Colonic mucosa (tissue), 4 donors: Measurements from ENCODE around the gene GFI1. TPM values are rescaled to one million over a fixed set of nuclear protein-coding genes. Genes with fewer than 3 reads are reported as not detected.
A peak's percentile ranks its signal among the peaks of the same experiment; 100 is the strongest.

Experiments
- DNase-seq: peaks from one replicate; pipeline ENCODE4 v3.0.0-alpha.2; 2020
- H3K27ac ChIP-seq: fragments of 200-600 bp; one replicate; pipeline ENCODE4 v1.8.0; 2021
- H3K27me3 ChIP-seq: fragments of 200-600 bp; one replicate; pipeline ENCODE4 v1.8.0; 2021
- H3K36me3 ChIP-seq: fragments of 200-600 bp; one replicate; pipeline ENCODE4 v1.8.0; 2021
- H3K4me1 ChIP-seq: fragments of 200-600 bp; one replicate; pipeline ENCODE4 v1.8.0; 2021; ENCODE audit warnings: mild to moderate bottlenecking
- H3K4me3 ChIP-seq: fragments of 200-600 bp; one replicate; pipeline ENCODE4 v1.8.0; 2021
- H3K9ac ChIP-seq, 2 donors: one replicate each; pipeline ENCODE4 v1.7.0; 2013; ENCODE audit warnings: control low read depth in 2 of 2, low read depth in 2 of 2, low read length in 2 of 2
- H3K9me3 ChIP-seq: fragments of 200-600 bp; one replicate; pipeline ENCODE4 v1.8.0; 2021
- CTCF ChIP-seq: fragments of 200-600 bp; IDR thresholded peaks from one replicate; pipeline ENCODE4 v1.8.0; 2022; ENCODE audit warnings: antibody characterized with exemption, mild to moderate bottlenecking
- intact Hi-C: fragments of 100-400 bp; cut with DNase I; formaldehyde crosslinking; loops from one replicate; pipeline ENCODE4 v1.14.1; 2022
- total RNA-seq, 2 donors: library from RNA; stranded (reverse); fragmentation: NEBNext Ultra II Directional in 1 of 2; extraction: Animal tissue kit (Norgen Biotek cat#: 25700) in 1 of 2; gene quantifications; one replicate each; pipeline ENCODE4 v1.2.1, GENCODE V29; 2021
- donor health status: healthy.
- donor health status: DM: no; HTN: no; CAD: no.
- donor health status: DM: no; HTN: no; CAD: no.

GFI1 gene
- total RNA-seq, 2 donors from 2014 or later: 5.4 to 8.7 TPM

GRCh38 chr1:92481971-92482664 lies 4.6 kb downstream of the GFI1 start:
- DNase-seq: peak; percentile 21
- H3K27me3 ChIP-seq: peaks cover 72% of the 10 kb centered on the region
- intact Hi-C loops: loop anchor here (10.0 kb wide), 1 partner anchor 167 kb away; no protein-coding TSS in a partner anchor
- peaks cover 33% of the 10 kb centered on the region for H3K4me1 ChIP-seq
- H3K9ac ChIP-seq: peak overlapping the region; percentile 60 to 63
- no peak overlapping the region for H3K27ac ChIP-seq
- H3K9me3 ChIP-seq: no peaks in the 10 kb centered on the region
- peak overlapping the region; percentile 63 for H3K4me3 ChIP-seq
- no peaks in the 10 kb centered on the region for H3K36me3 ChIP-seq
- no peak for TF ChIP-seq CTCF

- Histone ChIP-seq H3K4me3 (peak overlapping the region; percentile 63), H3K27me3 (peaks cover 68% of the 10 kb centered on the region), H3K27ac (no peak overlapping the region), H3K4me1 (peaks cover 33% of the 10 kb centered on the region), H3K36me3 (no peaks in the 10 kb centered on the region), H3K9me3 (no peaks in the 10 kb centered on the region), H3K9ac (no peak overlapping the region)
- no peak for DNase-seq
- no peak for TF ChIP-seq CTCF
- intact Hi-C loops: loop anchor here (10.0 kb wide), 1 partner anchor 167 kb away; no protein-coding TSS in a partner anchor
Observed at GRCh38 chr1:92481599-92481925, 5.2 kb downstream of the GFI1 start.

DNA sequence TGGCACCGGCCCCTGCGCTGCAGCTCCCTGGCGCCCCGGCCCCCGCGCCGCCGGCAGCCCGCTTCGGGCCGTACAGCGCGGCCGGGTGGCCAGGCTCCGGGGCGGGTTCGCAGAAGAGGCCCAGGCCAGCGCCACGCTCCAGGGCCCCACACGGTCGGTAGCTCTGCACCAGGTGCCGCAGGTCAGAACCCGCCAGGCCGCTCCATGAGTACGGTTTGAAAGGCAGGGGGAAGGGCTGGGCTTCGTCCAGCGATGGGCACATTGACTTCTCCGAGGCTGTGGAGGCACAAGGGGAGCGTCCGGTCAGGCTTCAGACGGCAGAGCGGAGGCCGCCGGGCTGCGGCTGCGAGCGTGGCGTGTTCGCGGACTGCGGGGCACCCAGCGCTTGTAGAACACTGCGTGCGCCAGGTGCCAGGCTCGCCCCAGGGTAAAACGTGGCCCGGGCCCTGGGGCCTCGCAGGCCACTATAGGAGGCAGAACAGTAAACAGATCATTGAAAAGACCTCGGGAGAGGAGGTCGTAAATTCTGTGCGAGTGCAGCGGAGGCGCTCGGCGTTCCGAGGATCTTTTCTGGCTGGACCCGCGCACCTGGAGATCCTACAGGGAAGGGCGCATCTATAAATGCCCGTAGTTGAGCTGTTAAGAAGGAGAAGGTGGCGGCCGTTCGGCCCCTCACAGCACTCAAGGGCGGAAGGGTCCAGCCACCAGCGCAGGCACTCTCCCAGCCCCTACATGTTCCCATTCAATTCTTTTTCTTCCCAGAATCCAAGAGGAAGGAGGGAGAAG lies 5.7 kb downstream of the GFI1 start:
- Histone ChIP-seq H3K27ac (no peak overlapping the region), H3K36me3 (no peaks in the 10 kb centered on the region), H3K9ac (no peak overlapping the region), H3K4me3 (peak overlapping the region; percentile 18), H3K27me3 (peaks cover 65% of the 10 kb centered on the region), H3K9me3 (no peaks in the 10 kb centered on the region), H3K4me1 (peaks cover 33% of the 10 kb centered on the region)
- no peak for DNase-seq
- intact Hi-C loops: loop anchor here (10.0 kb wide), 1 partner anchor 166 kb away; no protein-coding TSS in a partner anchor
- TF ChIP-seq CTCF: no peak

DNA sequence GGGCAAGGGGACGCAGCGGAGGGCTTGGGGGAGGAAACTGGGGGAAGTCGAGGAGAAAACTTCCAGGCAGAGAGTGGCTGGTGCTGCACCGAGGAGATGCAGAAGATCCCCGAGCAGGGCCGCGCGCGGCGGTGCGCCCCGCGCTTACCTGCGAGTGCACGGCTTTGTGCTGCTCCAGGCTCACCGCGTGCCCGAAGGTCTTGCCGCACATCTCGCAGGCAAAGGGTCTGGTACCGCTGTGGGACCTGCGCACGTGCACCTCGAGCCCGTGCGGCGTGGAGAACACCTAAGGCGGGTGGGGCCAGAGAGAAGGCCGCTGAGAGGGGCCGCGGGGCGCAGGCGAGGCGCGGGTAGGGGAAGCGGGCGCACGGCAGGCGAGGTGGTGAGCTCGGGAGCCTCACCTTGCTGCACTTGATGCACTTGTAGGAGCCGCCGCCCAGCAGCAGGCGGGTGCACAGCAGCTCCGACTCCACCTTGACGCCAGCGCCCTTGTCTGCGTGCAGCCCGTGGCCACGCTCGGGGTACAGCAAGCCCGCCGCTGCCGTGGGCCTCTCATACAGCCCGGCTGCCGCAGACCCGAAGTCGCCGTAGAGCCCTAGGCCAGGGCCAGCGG lies 6.4 kb downstream of the GFI1 start:
- peaks cover 58% of the 10 kb centered on the region for H3K27me3 ChIP-seq
- peak; percentile 25 for DNase-seq
- peaks cover 28% of the 10 kb centered on the region for H3K4me1 ChIP-seq
- H3K36me3 ChIP-seq: no peaks in the 10 kb centered on the region
- no peak for TF ChIP-seq CTCF
- intact Hi-C loops: loop anchor here (10.0 kb wide), 1 partner anchor 166 kb away; no protein-coding TSS in a partner anchor
- H3K4me3 ChIP-seq: peak overlapping the region; percentile 18
- H3K9ac ChIP-seq: no peak overlapping the region
- no peak overlapping the region for H3K27ac ChIP-seq
- no peaks in the 10 kb centered on the region for H3K9me3 ChIP-seq

DNA sequence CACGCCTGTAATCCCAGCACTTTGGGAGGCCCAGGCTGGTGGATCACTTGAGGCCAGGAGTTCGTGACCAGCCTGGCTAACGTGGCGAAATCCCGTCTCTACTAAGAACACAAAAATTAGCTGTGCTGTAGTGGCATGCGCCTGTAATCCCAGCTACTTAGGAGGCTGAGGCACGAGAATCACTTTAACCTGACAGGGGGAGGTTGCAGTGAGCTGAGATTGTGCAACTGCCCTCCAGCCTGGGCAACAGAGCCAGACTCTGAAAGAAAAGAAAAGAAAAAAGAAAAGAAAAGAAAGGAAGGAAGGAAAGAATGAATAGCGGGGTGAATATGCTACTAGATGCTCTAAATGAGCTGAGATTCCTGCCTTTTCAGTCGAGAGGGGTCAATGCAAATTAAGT lies 7.1 kb downstream of the GFI1 start:
- no peak for TF ChIP-seq CTCF
- peaks cover 51% of the 10 kb centered on the region for H3K27me3 ChIP-seq
- no peak overlapping the region for H3K9ac ChIP-seq
- no peak for DNase-seq
- intact Hi-C loops: no loop called here
- H3K27ac ChIP-seq: no peak overlapping the region
- H3K4me1 ChIP-seq: peaks cover 21% of the 10 kb centered on the region
- H3K4me3 ChIP-seq: no peak overlapping the region
- no peaks in the 10 kb centered on the region for H3K36me3 ChIP-seq
- H3K9me3 ChIP-seq: no peaks in the 10 kb centered on the region
